Mesenteric fat pad (tissue), 1 donor: ENCODE results near the gene NALCN. TPM values are rescaled to one million over a fixed set of nuclear protein-coding genes. Genes with fewer than 3 reads are reported as not detected.
A peak's percentile ranks its signal among the peaks of the same experiment; 100 is the strongest.
"Not testable (repeated sequence)": the region's sequence is repeated elsewhere in the genome, so short reads cannot be mapped to it uniquely, and the experiment has no call there.

Experiments used
- DNase-seq: peaks from one replicate; pipeline ENCODE4 v3.0.0-alpha.2; 2020; ENCODE audit warnings: low spot score
- total RNA-seq: library from RNA; stranded (reverse); fragmentation: NEBNext Ultra II Directional; extraction: Animal tissue kit (Norgen Biotek cat#: 25700); gene quantifications from one replicate; pipeline ENCODE4 v1.2.1, GENCODE V29; 2021
- donor health status: DM: yes; HTN: yes; CAD: no.

Gene NALCN
- total RNA-seq, 1 donor from 2014 or later: 0.19 TPM

GRCh38 chr13:101343128-101343787 is 73.0 kb downstream of the NALCN start:
- no peak for DNase-seq

GRCh38 chr13:101341464-101341863 is 74.8 kb downstream of the NALCN start:
- DNase-seq: no peak

- no peak for DNase-seq
Observed at GRCh38 chr13:101339202-101339601, 77.1 kb downstream of the NALCN start.

GRCh38 chr13:101332583-101332982 is 83.7 kb downstream of the NALCN start:
- no peak for DNase-seq

- no peak for DNase-seq
Observed at GRCh38 chr13:101331731-101332130, 84.6 kb downstream of the NALCN start.

GRCh38 chr13:101327871-101328270 is 88.4 kb downstream of the NALCN start:
- DNase-seq: no peak

- DNase-seq: no peak
Observed at GRCh38 chr13:101326710-101327109, 89.6 kb downstream of the NALCN start.

- no peak for DNase-seq
Observed at GRCh38 chr13:101325423-101325822, 90.9 kb downstream of the NALCN start.

- DNase-seq: no peak
Observed at GRCh38 chr13:101323601-101324000, 92.7 kb downstream of the NALCN start.

- peak; percentile 74 for DNase-seq
Observed at GRCh38 chr13:101317986-101318523, 98.3 kb downstream of the NALCN start.

- not testable (repeated sequence) for DNase-seq
Observed at GRCh38 chr13:101313479-101313878, 102.8 kb downstream of the NALCN start.

GRCh38 chr13:101309014-101309619 is 107.2 kb downstream of the NALCN start:
- DNase-seq: no peak

GRCh38 chr13:101308247-101309013 is 107.9 kb downstream of the NALCN start:
- DNase-seq: no peak

GRCh38 chr13:101307181-101307701 is 109.1 kb downstream of the NALCN start:
- DNase-seq: no peak

- no peak for DNase-seq
Observed at GRCh38 chr13:101306773-101307172, 109.5 kb downstream of the NALCN start.

GRCh38 chr13:101305981-101306411 is 110.3 kb downstream of the NALCN start:
- DNase-seq: no peak

- DNase-seq: no peak
Observed at GRCh38 chr13:101303521-101303920, 112.8 kb downstream of the NALCN start.

- no peak for DNase-seq
Observed at GRCh38 chr13:101301053-101301452, 115.3 kb downstream of the NALCN start.

- DNase-seq: no peak
Observed at GRCh38 chr13:101300531-101300930, 115.8 kb downstream of the NALCN start.

- DNase-seq: no peak
Observed at GRCh38 chr13:101298517-101298916, 117.8 kb downstream of the NALCN start.

- no peak for DNase-seq
Observed at GRCh38 chr13:101297794-101298193, 118.5 kb downstream of the NALCN start.

- no peak for DNase-seq
Observed at GRCh38 chr13:101292711-101293110, 123.6 kb downstream of the NALCN start.
